GM18498 (cell line): ENCODE results near the gene PYGO2.
"Not testable (repeated sequence)": the region's sequence is repeated elsewhere in the genome, so short reads cannot be mapped to it uniquely, and the experiment has no call there.

Experiments
- ATAC-seq: cut with Tn5 transposase; IDR thresholded peaks from one replicate; pipeline ENCODE4 v1.9.1; 2021; ENCODE audit warnings: mild to moderate bottlenecking, moderate library complexity; ENCODE audit not compliant: unreplicated experiment

Gene PYGO2

GRCh38 chr1:154911691-154912550 lies 49.7 kb downstream of the PYGO2 start:
- no peak for ATAC-seq

- ATAC-seq: no peak
Observed at GRCh38 chr1:154910851-154911250, 50.7 kb downstream of the PYGO2 start.

- no peak for ATAC-seq
Observed at GRCh38 chr1:154908937-154909336, 52.6 kb downstream of the PYGO2 start.

DNA sequence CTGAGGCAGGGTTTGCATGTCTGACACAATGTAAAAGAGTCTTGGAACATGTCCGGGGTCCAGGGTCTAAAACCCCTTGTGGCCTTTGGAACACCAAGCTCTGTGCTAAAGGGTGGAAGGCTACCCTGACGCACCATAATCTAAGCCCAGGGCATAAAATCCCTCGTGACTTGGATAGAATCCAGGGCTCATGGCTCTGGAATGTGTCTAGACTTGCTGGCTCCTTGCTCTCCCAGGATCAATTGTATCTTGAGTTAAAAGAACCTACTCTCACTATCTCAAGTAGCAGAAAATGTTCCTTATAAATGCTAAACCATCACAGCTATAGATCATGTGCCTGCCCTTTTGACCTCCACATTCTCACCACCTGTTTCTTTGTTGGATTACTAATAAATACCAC lies 53.5 kb downstream of the PYGO2 start:
- not testable (repeated sequence) for ATAC-seq
